ENCODE results near the gene RBL1.
"Not testable (repeated sequence)": the region's sequence is repeated elsewhere in the genome, so short reads cannot be mapped to it uniquely, and the experiment has no call there.

The RBL1 gene

GRCh38 chr20:37042986-37043972, 52.5 kb downstream of the RBL1 start:
- Histone ChIP-seq H3K79me2 (ENCODE audit: insufficient read depth, low read length) (no peaks in the 10 kb centered on the region), H3K36me3 (ENCODE audit: insufficient read depth, low read length) (peaks cover 83% of the 10 kb centered on the region), H2AFZ (ENCODE audit: low read length) (no peak overlapping the region), H3K4me3 (ENCODE audit: low read length, poor library complexity, severe bottlenecking) (no peak overlapping the region), H3F3A (ENCODE audit: low read depth) (peaks cover 8% of the 10 kb centered on the region), H3K9ac (ENCODE audit: low read depth, low read length, poor library complexity, severe bottlenecking) (no peak overlapping the region), H3K9me2 (replicated peaks; ENCODE audit: low read depth, low read length) (no peaks in the 10 kb centered on the region), H3K4me1 (ENCODE audit: insufficient read depth, low read length, poor library complexity, severe bottlenecking) (peaks cover 15% of the 10 kb centered on the region), H3K9me3 (ENCODE audit: insufficient read depth, low read depth, low read length) (peaks cover 6% of the 10 kb centered on the region; the same call in 1 of the 2 replicates), H3K4me2 (ENCODE audit: low read depth, low read length, poor library complexity, severe bottlenecking) (peak overlapping the region; percentile 18), H3K27me3 (ENCODE audit: insufficient read depth, low read length, poor library complexity, severe bottlenecking) (no peaks in the 10 kb centered on the region), H4K20me1 (ENCODE audit: insufficient read depth, low read length, poor library complexity, severe bottlenecking) (no peaks in the 10 kb centered on the region)
- TF ChIP-seq EZH2phosphoT487 (IDR thresholded peaks at IDR 0.05; ENCODE audit: borderline replicate concordance): no peak
- no peak for TF ChIP-seq CTCF (conservative IDR thresholded peaks at IDR 0.05; ENCODE audit: low read length)

GRCh38 chr20:37039366-37039765, 56.4 kb downstream of the RBL1 start:
- H2AFZ ChIP-seq (ENCODE audit: low read length): not testable (repeated sequence)

GRCh38 chr20:37032077-37032476, 63.7 kb downstream of the RBL1 start:
- Histone ChIP-seq H3K9ac (ENCODE audit: low read depth, low read length, poor library complexity, severe bottlenecking) (no peak overlapping the region), H3K9me3 (ENCODE audit: insufficient read depth, low read depth, low read length) (no peaks in the 10 kb centered on the region), H2AFZ (ENCODE audit: low read length) (no peak overlapping the region), H4K20me1 (ENCODE audit: insufficient read depth, low read length, poor library complexity, severe bottlenecking) (no peaks in the 10 kb centered on the region), H3K9me2 (replicated peaks; ENCODE audit: low read depth, low read length) (no peaks in the 10 kb centered on the region), H3K4me2 (ENCODE audit: low read depth, low read length, poor library complexity, severe bottlenecking) (no peak overlapping the region), H3K27me3 (ENCODE audit: insufficient read depth, low read length, poor library complexity, severe bottlenecking) (no peaks in the 10 kb centered on the region), H3K36me3 (ENCODE audit: insufficient read depth, low read length) (peaks cover 76% of the 10 kb centered on the region), H3F3A (ENCODE audit: low read depth) (no peaks in the 10 kb centered on the region), H3K4me1 (ENCODE audit: insufficient read depth, low read length, poor library complexity, severe bottlenecking) (no peaks in the 10 kb centered on the region), H3K4me3 (ENCODE audit: low read length, poor library complexity, severe bottlenecking) (no peak overlapping the region), H3K79me2 (ENCODE audit: insufficient read depth, low read length) (no peaks in the 10 kb centered on the region)
- TF ChIP-seq CTCF (conservative IDR thresholded peaks at IDR 0.05; ENCODE audit: low read length): no peak

More at GRCh38 chr20:37039366-37039765, 56.4 kb downstream of the RBL1 start:
- not testable (repeated sequence) for H3K9me2 ChIP-seq (replicated peaks; ENCODE audit: low read depth, low read length); H3K4me2 ChIP-seq (ENCODE audit: low read depth, low read length, poor library complexity, severe bottlenecking); H4K20me1 ChIP-seq (ENCODE audit: insufficient read depth, low read length, poor library complexity, severe bottlenecking); H3K9ac ChIP-seq (ENCODE audit: low read depth, low read length, poor library complexity, severe bottlenecking); H3K79me2 ChIP-seq (ENCODE audit: insufficient read depth, low read length); H3K27me3 ChIP-seq (ENCODE audit: insufficient read depth, low read length, poor library complexity, severe bottlenecking); H3F3A ChIP-seq (ENCODE audit: low read depth); H3K4me3 ChIP-seq (ENCODE audit: low read length, poor library complexity, severe bottlenecking); H3K9me3 ChIP-seq (ENCODE audit: insufficient read depth, low read depth, low read length)
- peaks cover 11% of the 10 kb centered on the region for H3K4me1 ChIP-seq (ENCODE audit: insufficient read depth, low read length, poor library complexity, severe bottlenecking)
- peaks cover 71% of the 10 kb centered on the region for H3K36me3 ChIP-seq (ENCODE audit: insufficient read depth, low read length)

All from Loucy (cell line).